ENCODE results near the gene CIZ1. TPM values are rescaled to one million over a fixed set of nuclear protein-coding genes. Genes with fewer than 3 reads are reported as not detected.

CIZ1 gene
- total and polyA plus RNA-seq, 2 of the 13 experiments (the other 11 are each of a cell fraction or from before 2014, with no cell fraction given), result 30.6 to 50.3 TPM

GRCh38 chr9:128127990-128128835 is 63.2 kb downstream of the CIZ1 start (continued):
- TF ChIP-seq ZUFSP (CRISPR knock-in tag; IDR thresholded peaks at IDR 0.05; ENCODE audit: borderline replicate concordance) (no peak), ZNF296 (CRISPR knock-in tag; conservative IDR thresholded peaks at IDR 0.05) (no peak; the same call in 1 of the 2 replicates), ZNF503 (CRISPR knock-in tag; IDR thresholded peaks at IDR 0.05) (no peak), SNAI1 (CRISPR knock-in tag; IDR thresholded peaks at IDR 0.05; ENCODE audit: borderline replicate concordance) (peak; percentile 71; the same call in 1 of the 2 replicates), ZNF709 (CRISPR knock-in tag; IDR thresholded peaks at IDR 0.05) (no peak), POGK (CRISPR knock-in tag; conservative IDR thresholded peaks at IDR 0.05) (no peak; the same call in none of the 2 replicates), EHMT2 (IDR thresholded peaks at IDR 0.05; ENCODE audit: borderline replicate concordance, low read depth, low read length) (no peak), DPF2 (CRISPR knock-in tag; IDR thresholded peaks at IDR 0.05; ENCODE audit: borderline replicate concordance, low read depth) (no peak), GMEB2 (CRISPR knock-in tag; IDR thresholded peaks at IDR 0.05; ENCODE audit: low read depth) (peak; percentile 24; the same call in 1 of the 2 replicates), CCDC6 (CRISPR knock-in tag; IDR thresholded peaks at IDR 0.05) (no peak), ELK4 (CRISPR knock-in tag; IDR thresholded peaks at IDR 0.05; ENCODE audit: borderline replicate concordance) (no peak), ATF4 (CRISPR knock-in tag; IDR thresholded peaks at IDR 0.05) (peak in 1 of 2 experiments; percentile 53; a peak in 2 of 4 replicates), ZBTB26 (CRISPR knock-in tag; IDR thresholded peaks at IDR 0.05; ENCODE audit: borderline replicate concordance) (no peak), NFE2L2 (IDR thresholded peaks at IDR 0.05; ENCODE audit: low read length) (no peak)

Data from HepG2 (cell line).